ENCODE results near the gene C2orf78.

GRCh38 chr2:73776381-73776780, 7.6 kb upstream of the C2orf78 start:
- TF ChIP-seq FOXM1 (IDR thresholded peaks at IDR 0.05; ENCODE audit: low read depth): no peak
- no peak for TF ChIP-seq SMC3 (IDR thresholded peaks at IDR 0.05; ENCODE audit: low read depth, low read length)
- no peak for TF ChIP-seq CTCF (IDR thresholded peaks at IDR 0.05)
- TF ChIP-seq FOXJ3 (CRISPR knock-in tag; IDR thresholded peaks at IDR 0.05): no peak
- no peak for TF ChIP-seq MEF2A (IDR thresholded peaks at IDR 0.05; ENCODE audit: borderline replicate concordance, low read depth)
- no peak for TF ChIP-seq EP300 (IDR thresholded peaks at IDR 0.05; ENCODE audit: borderline replicate concordance in 1 of 2, low read depth in 1 of 2, low read length in 1 of 2)
- TF ChIP-seq MAX (IDR thresholded peaks at IDR 0.05; ENCODE audit: low read depth): no peak
- no peak for TF ChIP-seq SIN3A (IDR thresholded peaks at IDR 0.05; ENCODE audit: borderline replicate concordance, low read depth, low read length)
- TF ChIP-seq NFIC (IDR thresholded peaks at IDR 0.05; ENCODE audit: borderline replicate concordance): no peak
- TF ChIP-seq EZH2phosphoT487 (IDR thresholded peaks at IDR 0.05; ENCODE audit: borderline replicate concordance, low read depth): no peak
- TF ChIP-seq YY1 (IDR thresholded peaks at IDR 0.05; ENCODE audit: low read depth): no peak
- TF ChIP-seq GABPA (IDR thresholded peaks at IDR 0.05; ENCODE audit: low read depth): no peak
